HG03439 (cell line): Measurements from ENCODE around the gene ENHO.

ENCODE experiments used
- ATAC-seq: cut with Tn5 transposase; IDR thresholded peaks from one replicate; pipeline ENCODE4 v1.9.1; 2021; ENCODE audit warnings: mild to moderate bottlenecking, moderate library complexity; ENCODE audit not compliant: unreplicated experiment

The ENHO gene

GRCh38 chr9:34555936-34556525 is 33.2 kb upstream of the ENHO start:
- no peak for ATAC-seq

GRCh38 chr9:34555500-34555899 is 32.7 kb upstream of the ENHO start:
- no peak for ATAC-seq

GRCh38 chr9:34555002-34555348 is 32.2 kb upstream of the ENHO start:
- no peak for ATAC-seq

GRCh38 chr9:34554211-34555001 is 31.6 kb upstream of the ENHO start:
- no peak for ATAC-seq

- no peak for ATAC-seq
Observed at GRCh38 chr9:34553511-34554021, 30.8 kb upstream of the ENHO start.

- no peak for ATAC-seq
Observed at GRCh38 chr9:34552986-34553385, 30.2 kb upstream of the ENHO start.

GRCh38 chr9:34552606-34552981 is 29.8 kb upstream of the ENHO start:
- no peak for ATAC-seq

- no peak for ATAC-seq
Observed at GRCh38 chr9:34551751-34552605, 29.2 kb upstream of the ENHO start.

- no peak for ATAC-seq
Observed at GRCh38 chr9:34550681-34551270, 28.0 kb upstream of the ENHO start.

- ATAC-seq: no peak
Observed at GRCh38 chr9:34550016-34550680, 27.4 kb upstream of the ENHO start.

- no peak for ATAC-seq
Observed at GRCh38 chr9:34549407-34549732, 26.6 kb upstream of the ENHO start.

- ATAC-seq: no peak
Observed at GRCh38 chr9:34547960-34548611, 25.3 kb upstream of the ENHO start.

GRCh38 chr9:34546834-34547827 is 24.3 kb upstream of the ENHO start:
- ATAC-seq: no peak

GRCh38 chr9:34546102-34546833 is 23.5 kb upstream of the ENHO start:
- no peak for ATAC-seq

- ATAC-seq: no peak
Observed at GRCh38 chr9:34545497-34545896, 22.7 kb upstream of the ENHO start.

GRCh38 chr9:34544035-34544434 is 21.2 kb upstream of the ENHO start:
- ATAC-seq: no peak

- ATAC-seq: no peak
Observed at GRCh38 chr9:34541540-34541939, 18.8 kb upstream of the ENHO start.

GRCh38 chr9:34540827-34541226 is 18.0 kb upstream of the ENHO start:
- no peak for ATAC-seq

- no peak for ATAC-seq
Observed at GRCh38 chr9:34536685-34537084, 13.9 kb upstream of the ENHO start.
